SK-N-SH (cell line): ENCODE measurements around the gene HSPB9. TPM values are rescaled to one million over a fixed set of nuclear protein-coding genes. Genes with fewer than 3 reads are reported as not detected.

Experiments used
- CTCF ChIA-PET: fragments of 300-600, 350-600 bp; formaldehyde crosslinking; extraction: SDS; loops from one replicate; lab custom pipeline; 2021; lab: Yijun Ruan, JAX
- POLR2A ChIA-PET: fragments of 350-600 bp; sonication (Branson Sonifier 250); formaldehyde crosslinking; extraction: SDS; loops from one replicate; lab custom pipeline; 2020; ENCODE audit warnings: antibody characterized with exemption, inconsistent platforms; lab: Yijun Ruan, JAX
- DNase-seq: peaks from one replicate; pipeline ENCODE4 v3.0.0; 2012
- H2AFZ ChIP-seq: fragments of 200-600 bp; sonication (generic); 2 replicates; pipeline ENCODE4 v1.8.1; 2016; ENCODE audit warnings: antibody characterized with exemption, mild to moderate bottlenecking, low read depth
- H3F3A ChIP-seq: fragments of 200-600 bp; sonication (generic); replicated peaks from 2 replicates; pipeline ENCODE3; 2016; ENCODE audit warnings: antibody characterized with exemption, mild to moderate bottlenecking; ENCODE audit not compliant: insufficient read depth
- H3K27ac ChIP-seq, 2 experiments: fragments of 200-500 bp in 1 of 2; fragments of 200-600 bp in 1 of 2; sonication (Bioruptor generic) in 1 of 2; sonication (generic), shearing (Covaris generic) in 1 of 2; 2 replicates each; pipeline versions ENCODE4 v1.5.1 to v1.6.1; 2014 to 2016; ENCODE audit warnings: low read depth in 2 of 2, inconsistent platforms in 1 of 2, low read length in 1 of 2, mild to moderate bottlenecking in 1 of 2, mixed read lengths in 1 of 2
- H3K27me3 ChIP-seq: fragments of 200-600 bp; sonication (generic), shearing (Covaris generic); 2 replicates; pipeline ENCODE4 v1.6.1; 2016; ENCODE audit warnings: mixed run types; ENCODE audit not compliant: insufficient read depth
- H3K36me3 ChIP-seq, 2 experiments: fragments of 200-500 bp in 1 of 2; fragments of 200-600 bp in 1 of 2; sonication (Bioruptor generic) in 1 of 2; sonication (generic) in 1 of 2; replicated peaks in 1 of 2; 2 replicates each; pipeline versions ENCODE3 to v1.5.1; 2014 to 2016; ENCODE audit warnings: low read length in 1 of 2, mild to moderate bottlenecking in 1 of 2; ENCODE audit not compliant: insufficient read depth in 2 of 2, control insufficient read depth in 1 of 2
- H3K4me1 ChIP-seq, 2 experiments: fragments of 200-500 bp in 1 of 2; fragments of 200-600 bp in 1 of 2; sonication (Bioruptor generic) in 1 of 2; sonication (generic), shearing (Covaris generic) in 1 of 2; 2 replicates each; pipeline versions ENCODE4 v1.5.1 to v1.6.1; 2014 to 2016; ENCODE audit warnings: low read depth in 1 of 2, low read length in 1 of 2, mixed run types in 1 of 2; ENCODE audit not compliant: insufficient read depth in 2 of 2, control insufficient read depth in 1 of 2
- H3K4me2 ChIP-seq: fragments of 200-600 bp; sonication (generic), shearing (Covaris generic); 2 replicates; pipeline ENCODE4 v1.6.1; 2017; ENCODE audit warnings: mixed run types
- H3K4me3 ChIP-seq, 2 experiments: fragments of 200-500 bp in 1 of 2; fragments of 200-600 bp in 1 of 2; sonication (Bioruptor generic) in 1 of 2; sonication (generic), shearing (Covaris generic) in 1 of 2; 2 replicates each; pipeline versions ENCODE4 v1.5.1 to v1.8.1; 2014 to 2016; ENCODE audit warnings: low read depth in 2 of 2, inconsistent platforms in 1 of 2, low read length in 1 of 2, mild to moderate bottlenecking in 1 of 2, mixed read lengths in 1 of 2, moderate library complexity in 1 of 2
- H3K79me2 ChIP-seq: fragments of 200-600 bp; sonication (generic); 2 replicates; pipeline ENCODE4 v1.8.1; 2017; ENCODE audit warnings: mild to moderate bottlenecking; ENCODE audit not compliant: insufficient read depth
- H3K9ac ChIP-seq: fragments of 200-600 bp; sonication (generic); 2 replicates; pipeline ENCODE4 v1.6.1; 2017; ENCODE audit warnings: mixed run types
- H3K9me2 ChIP-seq: fragments of 200-600 bp; sonication (generic); 2 replicates; pipeline ENCODE4 v1.6.1; 2017; ENCODE audit warnings: mixed run types
- H3K9me3 ChIP-seq: fragments of 200-600 bp; sonication (generic); 2 replicates; pipeline ENCODE4 v1.6.1; 2017; ENCODE audit warnings: mixed run types, mild to moderate bottlenecking, moderate library complexity
- H4K20me1 ChIP-seq: fragments of 200-600 bp; sonication (generic); 2 replicates; pipeline ENCODE4 v1.6.1; 2017; ENCODE audit warnings: mild to moderate bottlenecking, mixed run types; ENCODE audit not compliant: insufficient read depth
- CHD2 ChIP-seq: fragments of 150-350 bp; IDR thresholded peaks from 2 replicates; pipeline ENCODE4 v1.6.1; 2018; ENCODE audit warnings: low read length; ENCODE audit not compliant: partially characterized antibody
- EP300 ChIP-seq, 2 experiments: IDR thresholded peaks; 2 replicates each; pipeline versions ENCODE4 v1.4.0 to v1.6.1; 2012; ENCODE audit warnings: borderline replicate concordance in 1 of 2, low read depth in 1 of 2, low read length in 1 of 2
- FOXM1 ChIP-seq: IDR thresholded peaks from 2 replicates; pipeline ENCODE4 v1.4.0; 2012; ENCODE audit warnings: low read depth, mild to moderate bottlenecking
- MXI1 ChIP-seq: IDR thresholded peaks from 2 replicates; pipeline ENCODE4 v1.6.1; 2012; ENCODE audit warnings: mild to moderate bottlenecking, low read depth, low read length, improper control_type of control experiment
- NRF1 ChIP-seq: IDR thresholded peaks from 2 replicates; pipeline ENCODE4 v1.6.1; 2012; ENCODE audit warnings: low read depth, mild to moderate bottlenecking, low read length
- RCOR1 ChIP-seq: fragments of 150-350 bp; IDR thresholded peaks from 2 replicates; pipeline ENCODE4 v1.6.1; 2017; ENCODE audit warnings: antibody characterized with exemption, low read length
- RFX5 ChIP-seq: IDR thresholded peaks from 2 replicates; pipeline ENCODE4 v1.6.1; 2012; ENCODE audit warnings: mild to moderate bottlenecking, improper control_type of control experiment, low read length
- RXRA ChIP-seq: IDR thresholded peaks from 2 replicates; pipeline ENCODE4 v1.4.0; 2012; ENCODE audit warnings: low read depth, mild to moderate bottlenecking, borderline replicate concordance
- SIN3A ChIP-seq: IDR thresholded peaks from 2 replicates; pipeline ENCODE4 v1.6.1; 2012; ENCODE audit warnings: low read depth, mild to moderate bottlenecking, low read length, moderate library complexity, borderline replicate concordance
- TAF1 ChIP-seq: IDR thresholded peaks from 2 replicates; pipeline ENCODE4 v1.6.1; 2012; ENCODE audit warnings: low read depth, mild to moderate bottlenecking, low read length, moderate library complexity, borderline replicate concordance
- TEAD4 ChIP-seq: IDR thresholded peaks from 2 replicates; pipeline ENCODE4 v1.4.0; 2012; ENCODE audit warnings: mild to moderate bottlenecking, borderline replicate concordance; ENCODE audit not compliant: insufficient read depth
- YY1 ChIP-seq: IDR thresholded peaks from 2 replicates; pipeline ENCODE4 v1.4.0; 2012; ENCODE audit warnings: low read depth, mild to moderate bottlenecking
- WGBS: methylation state at CpG from one replicate; pipeline ENCODE4 v1.1.6; 2017; ENCODE audit warnings: low lambda C conversion rate; 5-methylcytosine and 5-hydroxymethylcytosine counted together
- polyA plus RNA-seq, 3 experiments: library from polyadenylated mRNA; depleted of rRNA; stranded (reverse); fragments of >200 nt; gene quantifications; 2 replicates each; pipeline ENCODE4 v1.2.3, GENCODE V29; 2012
- TF ChIP-seq, protein P1 (sequence below): fragments of 200-600 bp; sonication (generic); IDR thresholded peaks from 2 replicates; pipeline ENCODE4 v1.6.1; 2017; ENCODE audit warnings: antibody characterized with exemption, mild to moderate bottlenecking, moderate library complexity
- TF ChIP-seq, protein P2 (sequence below): IDR thresholded peaks from 2 replicates; pipeline ENCODE4 v1.4.0; 2012; ENCODE audit warnings: low read depth, borderline replicate concordance
- TF ChIP-seq, protein P3 (sequence below): fragments of 150-350 bp; IDR thresholded peaks from 2 replicates; pipeline ENCODE4 v1.6.1; 2017; ENCODE audit warnings: antibody characterized with exemption, low read length, low read depth, borderline replicate concordance
- TF ChIP-seq, protein P4 (sequence below): fragments of 150-350 bp; IDR thresholded peaks from 2 replicates; pipeline ENCODE4 v1.6.1; 2016; ENCODE audit warnings: mild to moderate bottlenecking, low read depth, low read length
- TF ChIP-seq, protein P5 (sequence below): IDR thresholded peaks from 2 replicates; pipeline ENCODE4; 2012

HSPB9 gene
- polyA plus RNA-seq, 1 of the 3 experiments (the other 2 are of a cell fraction) = 0.05 TPM

DNA sequence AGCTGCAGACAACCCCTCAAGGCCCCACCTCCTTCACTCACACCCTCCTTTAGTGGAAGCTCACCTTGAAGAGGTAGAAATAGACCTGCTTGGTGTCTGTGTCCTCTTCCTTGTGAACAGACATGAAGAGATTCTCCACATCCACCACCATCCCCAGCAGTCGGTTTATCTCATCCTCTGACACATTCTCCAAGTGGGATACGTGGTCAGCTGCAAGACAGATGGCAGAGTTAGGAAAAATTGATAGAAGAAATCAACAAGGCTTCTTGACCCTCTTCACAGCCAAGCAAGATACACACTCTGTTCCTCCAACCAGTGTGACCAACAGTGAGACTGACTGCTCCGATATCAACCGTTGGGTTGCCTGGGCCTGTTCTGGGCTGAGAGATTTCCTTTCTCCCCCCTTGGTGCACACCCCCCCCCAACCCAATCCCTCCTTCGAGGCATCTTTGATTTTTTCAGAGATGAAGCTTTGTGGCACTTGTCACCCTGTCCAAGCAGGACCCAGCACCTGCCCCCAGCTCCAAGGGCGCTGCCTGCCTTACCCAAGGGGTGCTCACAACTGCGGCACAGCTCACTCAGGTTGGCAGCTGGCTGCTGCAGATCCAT lies 2.3 kb upstream of the HSPB9 start:
- Histone ChIP-seq H3K9me3 (no peaks in the 10 kb centered on the region), H3K4me2 (peak overlapping the region; percentile 80), H3K36me3 (peaks cover 7 to 34% of the 10 kb centered on the region in 2 experiments), H3K4me1 (peaks cover 0 to 11% of the 10 kb centered on the region in 2 experiments; a peak in 1 of 4 replicates), H3K27ac (no peak overlapping the region; a peak in 1 of 4 replicates), H3K4me3 (peak overlapping the region; percentile 49 to 71), H3K9me2 (no peaks in the 10 kb centered on the region), H4K20me1 (no peaks in the 10 kb centered on the region), H3K9ac (no peak overlapping the region; the same call in 1 of the 2 replicates), H3K27me3 (no peaks in the 10 kb centered on the region), H3K79me2 (no peaks in the 10 kb centered on the region), H2AFZ (no peak overlapping the region), H3F3A (peaks cover 3% of the 10 kb centered on the region)
- CTCF ChIA-PET = interaction anchor here (0.5 to 29.9 kb wide), 17 partner anchors 9 to 163 kb away, joined by 3 to 496 read pairs (median 4); partner anchors contain the start of genes CNP, DNAJC7, KCNH4 and NKIRAS2
- POLR2A ChIA-PET = interaction anchor here (0.9 to 1.2 kb wide), 3 partner anchors 11 to 100 kb away, joined by 3 to 9 read pairs (median 3); partner anchors contain the start of gene NKIRAS2
- TF ChIP-seq CHD2 = no peak
- TF ChIP-seq, protein P1, sequence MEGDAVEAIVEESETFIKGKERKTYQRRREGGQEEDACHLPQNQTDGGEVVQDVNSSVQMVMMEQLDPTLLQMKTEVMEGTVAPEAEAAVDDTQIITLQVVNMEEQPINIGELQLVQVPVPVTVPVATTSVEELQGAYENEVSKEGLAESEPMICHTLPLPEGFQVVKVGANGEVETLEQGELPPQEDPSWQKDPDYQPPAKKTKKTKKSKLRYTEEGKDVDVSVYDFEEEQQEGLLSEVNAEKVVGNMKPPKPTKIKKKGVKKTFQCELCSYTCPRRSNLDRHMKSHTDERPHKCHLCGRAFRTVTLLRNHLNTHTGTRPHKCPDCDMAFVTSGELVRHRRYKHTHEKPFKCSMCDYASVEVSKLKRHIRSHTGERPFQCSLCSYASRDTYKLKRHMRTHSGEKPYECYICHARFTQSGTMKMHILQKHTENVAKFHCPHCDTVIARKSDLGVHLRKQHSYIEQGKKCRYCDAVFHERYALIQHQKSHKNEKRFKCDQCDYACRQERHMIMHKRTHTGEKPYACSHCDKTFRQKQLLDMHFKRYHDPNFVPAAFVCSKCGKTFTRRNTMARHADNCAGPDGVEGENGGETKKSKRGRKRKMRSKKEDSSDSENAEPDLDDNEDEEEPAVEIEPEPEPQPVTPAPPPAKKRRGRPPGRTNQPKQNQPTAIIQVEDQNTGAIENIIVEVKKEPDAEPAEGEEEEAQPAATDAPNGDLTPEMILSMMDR = no peak
- TF ChIP-seq YY1 = no peak
- TF ChIP-seq MXI1 = no peak
- no peak for TF ChIP-seq EP300 (IDR thresholded peaks at IDR 0.05; ENCODE audit: borderline replicate concordance in 1 of 2, low read depth in 1 of 2, low read length in 1 of 2)
- TF ChIP-seq SIN3A = no peak
- TF ChIP-seq RXRA = no peak
- TF ChIP-seq FOXM1 = no peak
- no peak for TF ChIP-seq NRF1
- TF ChIP-seq, protein P2, sequence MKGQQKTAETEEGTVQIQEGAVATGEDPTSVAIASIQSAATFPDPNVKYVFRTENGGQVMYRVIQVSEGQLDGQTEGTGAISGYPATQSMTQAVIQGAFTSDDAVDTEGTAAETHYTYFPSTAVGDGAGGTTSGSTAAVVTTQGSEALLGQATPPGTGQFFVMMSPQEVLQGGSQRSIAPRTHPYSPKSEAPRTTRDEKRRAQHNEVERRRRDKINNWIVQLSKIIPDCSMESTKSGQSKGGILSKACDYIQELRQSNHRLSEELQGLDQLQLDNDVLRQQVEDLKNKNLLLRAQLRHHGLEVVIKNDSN = no peak
- 49% methylated on average over 6 of the region's 7 CpGs for WGBS
- DNase-seq = no peak

DNA sequence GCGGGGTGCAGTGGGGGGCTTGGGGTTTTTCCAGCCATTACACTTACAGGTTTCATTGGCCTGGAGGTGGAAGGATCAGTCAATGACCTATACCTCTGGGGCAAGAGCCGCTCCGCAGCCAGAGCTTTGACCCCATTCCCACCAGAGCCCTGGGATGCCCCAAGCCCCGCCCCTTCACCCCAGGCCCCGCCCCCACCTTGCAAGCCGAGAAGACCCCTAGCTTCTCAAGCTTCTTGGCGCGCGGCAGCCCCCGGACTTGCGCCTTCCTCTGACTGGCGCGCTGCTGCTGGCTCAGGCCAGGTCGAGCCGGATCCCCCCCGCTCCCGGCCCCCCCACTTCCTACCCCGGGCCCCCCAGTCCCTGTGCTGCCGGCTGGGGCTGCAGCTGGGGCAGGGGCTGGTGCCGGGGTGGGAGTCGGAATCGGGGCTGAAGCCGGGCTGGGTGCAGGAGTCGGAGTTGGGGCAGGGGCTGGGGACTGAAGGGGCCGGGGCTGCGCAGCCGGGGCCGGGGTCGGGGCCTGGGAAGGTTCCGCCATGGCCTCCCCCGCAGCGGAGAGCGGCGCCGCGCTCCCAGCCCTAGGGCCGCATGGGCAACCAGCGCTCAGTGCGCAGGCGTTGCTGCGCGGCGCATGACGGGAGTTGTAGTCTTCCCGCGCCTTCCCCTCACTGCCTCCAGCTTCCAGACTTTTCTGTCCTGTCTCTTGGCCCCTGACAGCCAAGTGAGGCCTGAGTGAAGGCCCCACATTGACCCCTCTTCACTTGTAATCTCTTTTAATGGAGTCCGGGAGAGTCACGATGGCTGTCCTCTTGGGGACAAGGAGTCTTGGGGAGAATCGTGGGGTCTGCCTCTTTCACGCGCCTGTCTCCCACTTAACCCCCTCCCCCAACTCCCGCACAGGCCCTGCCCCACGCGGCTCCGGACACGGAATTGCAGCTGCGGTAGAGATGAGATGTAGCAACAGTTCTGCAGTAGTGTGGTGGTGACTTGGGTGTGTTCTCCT lies 1.5 kb upstream of the HSPB9 start, which contains the start of gene KAT2A:
KAT2A (minus strand) TSS at position 598 of the 1,000 bp plus-strand sequence; CDS start at position 535, 63 bp downstream.
- Histone ChIP-seq H4K20me1 (no peaks in the 10 kb centered on the region), H3K4me1 (peaks cover 0 to 11% of the 10 kb centered on the region in 2 experiments; a peak in 1 of 4 replicates), H3K36me3 (peaks cover 14 to 36% of the 10 kb centered on the region in 2 experiments), H3K27ac (peak within 1 kb of the TSS in 1 of 2 experiments; percentile 64; a peak in 2 of 4 replicates), H3K27me3 (no peaks in the 10 kb centered on the region), H3K79me2 (no peaks in the 10 kb centered on the region), H3F3A (peaks cover 3% of the 10 kb centered on the region), H2AFZ (0 out of 2 replicates have a peak within 1 kb of the TSS, but pooled peaks have one; percentile 84), H3K4me3 (peak within 1 kb of the TSS; percentile 49 to 71), H3K9me3 (no peaks in the 10 kb centered on the region), H3K4me2 (peak within 1 kb of the TSS; percentile 80), H3K9ac (peak within 1 kb of the TSS; percentile 73), H3K9me2 (no peaks in the 10 kb centered on the region)
- ChIA-PET POLR2A (interaction anchor here (0.9 to 1.2 kb wide), 5 partner anchors 11 to 101 kb away, joined by 3 to 9 read pairs (median 3); partner anchors contain the start of gene NKIRAS2), CTCF (interaction anchor here (0.7 to 29.9 kb wide), 17 partner anchors 10 to 282 kb away, joined by 3 to 496 read pairs (median 4); partner anchors contain the start of genes CNP, DNAJC7, KCNH4 and NKIRAS2)
- peak; percentile 97 for DNase-seq
- WGBS = 28% methylated on average over 21 of the region's 57 CpGs
- TF ChIP-seq MXI1 (peak; percentile 75), TAF1 (0 out of 2 replicates have a peak, but pooled peaks have one; percentile 55), YY1 (0 out of 2 replicates have a peak, but pooled peaks have one; percentile 58), TEAD4 (no peak), RCOR1 (no peak), CHD2 (peak; percentile 30), RFX5 (no peak)
- TF ChIP-seq, protein P3, sequence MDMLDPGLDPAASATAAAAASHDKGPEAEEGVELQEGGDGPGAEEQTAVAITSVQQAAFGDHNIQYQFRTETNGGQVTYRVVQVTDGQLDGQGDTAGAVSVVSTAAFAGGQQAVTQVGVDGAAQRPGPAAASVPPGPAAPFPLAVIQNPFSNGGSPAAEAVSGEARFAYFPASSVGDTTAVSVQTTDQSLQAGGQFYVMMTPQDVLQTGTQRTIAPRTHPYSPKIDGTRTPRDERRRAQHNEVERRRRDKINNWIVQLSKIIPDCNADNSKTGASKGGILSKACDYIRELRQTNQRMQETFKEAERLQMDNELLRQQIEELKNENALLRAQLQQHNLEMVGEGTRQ = no peak
- TF ChIP-seq, protein P4, sequence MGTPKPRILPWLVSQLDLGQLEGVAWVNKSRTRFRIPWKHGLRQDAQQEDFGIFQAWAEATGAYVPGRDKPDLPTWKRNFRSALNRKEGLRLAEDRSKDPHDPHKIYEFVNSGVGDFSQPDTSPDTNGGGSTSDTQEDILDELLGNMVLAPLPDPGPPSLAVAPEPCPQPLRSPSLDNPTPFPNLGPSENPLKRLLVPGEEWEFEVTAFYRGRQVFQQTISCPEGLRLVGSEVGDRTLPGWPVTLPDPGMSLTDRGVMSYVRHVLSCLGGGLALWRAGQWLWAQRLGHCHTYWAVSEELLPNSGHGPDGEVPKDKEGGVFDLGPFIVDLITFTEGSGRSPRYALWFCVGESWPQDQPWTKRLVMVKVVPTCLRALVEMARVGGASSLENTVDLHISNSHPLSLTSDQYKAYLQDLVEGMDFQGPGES = no peak
- TF ChIP-seq, protein P5, sequence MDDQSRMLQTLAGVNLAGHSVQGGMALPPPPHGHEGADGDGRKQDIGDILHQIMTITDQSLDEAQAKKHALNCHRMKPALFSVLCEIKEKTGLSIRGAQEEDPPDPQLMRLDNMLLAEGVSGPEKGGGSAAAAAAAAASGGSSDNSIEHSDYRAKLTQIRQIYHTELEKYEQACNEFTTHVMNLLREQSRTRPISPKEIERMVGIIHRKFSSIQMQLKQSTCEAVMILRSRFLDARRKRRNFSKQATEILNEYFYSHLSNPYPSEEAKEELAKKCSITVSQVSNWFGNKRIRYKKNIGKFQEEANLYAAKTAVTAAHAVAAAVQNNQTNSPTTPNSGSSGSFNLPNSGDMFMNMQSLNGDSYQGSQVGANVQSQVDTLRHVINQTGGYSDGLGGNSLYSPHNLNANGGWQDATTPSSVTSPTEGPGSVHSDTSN = no peak
